Mesendoderm (in vitro differentiated cells): ENCODE data around the gene SHLD2.
"Not testable (repeated sequence)": the region's sequence is repeated elsewhere in the genome, so short reads cannot be mapped to it uniquely, and the experiment has no call there.

Experiments
- DNase-seq: peaks from one replicate; pipeline ENCODE4 v3.0.0; 2013
- H2AK5ac ChIP-seq: 2 replicates; pipeline ENCODE4 v1.6.1; 2013; ENCODE audit warnings: low read length, inconsistent platforms
- H2BK120ac ChIP-seq: 2 replicates; pipeline ENCODE4 v1.6.1; 2013; ENCODE audit warnings: low read depth, mild to moderate bottlenecking, low read length, moderate library complexity, mixed read lengths
- H2BK15ac ChIP-seq: replicated peaks from 2 replicates; pipeline ENCODE4 v1.6.1; 2013; ENCODE audit warnings: low read depth, mild to moderate bottlenecking, moderate library complexity
- H2BK5ac ChIP-seq: 2 replicates; pipeline ENCODE4 v1.6.1; 2013; ENCODE audit warnings: low read length, inconsistent platforms
- H3K18ac ChIP-seq: 2 replicates; pipeline ENCODE4 v1.6.1; 2013; ENCODE audit warnings: mild to moderate bottlenecking, low read length, mixed read lengths
- H3K23ac ChIP-seq: one replicate; pipeline ENCODE4 v1.6.1; 2013; ENCODE audit warnings: low read length
- H3K27ac ChIP-seq: 2 replicates; pipeline ENCODE4 v1.5.1; 2013; ENCODE audit warnings: low read depth, mild to moderate bottlenecking, inconsistent platforms, low read length, moderate library complexity
- H3K27me3 ChIP-seq: 2 replicates; pipeline ENCODE4 v1.6.1; 2013; ENCODE audit warnings: low read length, control low read depth, mild to moderate bottlenecking, inconsistent platforms; ENCODE audit not compliant: insufficient read depth, poor library complexity
- H3K36me3 ChIP-seq: 2 replicates; pipeline ENCODE4 v1.6.1; 2013; ENCODE audit warnings: low read length, inconsistent platforms; ENCODE audit not compliant: control insufficient read depth, insufficient read depth
- H3K4ac ChIP-seq: one replicate; pipeline ENCODE4 v1.6.1; 2013; ENCODE audit warnings: low read depth, mild to moderate bottlenecking, low read length, moderate library complexity
- H3K4me1 ChIP-seq: 2 replicates; pipeline ENCODE4 v1.6.1; 2013; ENCODE audit warnings: low read depth, low read length, inconsistent platforms; ENCODE audit not compliant: control insufficient read depth
- H3K4me2 ChIP-seq: 2 replicates; pipeline ENCODE4 v1.6.1; 2013; ENCODE audit warnings: low read length
- H3K4me3 ChIP-seq: 2 replicates; pipeline ENCODE4 v1.5.1; 2013; ENCODE audit warnings: mild to moderate bottlenecking, low read length
- H3K56ac ChIP-seq: one replicate; pipeline ENCODE4 v1.6.1; 2013; ENCODE audit warnings: low read length
- H3K79me1 ChIP-seq: 2 replicates; pipeline ENCODE4 v1.6.1; 2013; ENCODE audit warnings: low read length, inconsistent platforms
- H3K79me2 ChIP-seq: 2 replicates; pipeline ENCODE4 v1.6.1; 2013; ENCODE audit warnings: mild to moderate bottlenecking, low read length; ENCODE audit not compliant: control insufficient read depth, insufficient read depth
- H3K9ac ChIP-seq: 2 replicates; pipeline ENCODE4 v1.6.1; 2013; ENCODE audit warnings: low read length, inconsistent platforms
- H4K5ac ChIP-seq: one replicate; pipeline ENCODE4 v1.6.1; 2013; ENCODE audit warnings: low read length
- H4K8ac ChIP-seq: one replicate; pipeline ENCODE4 v1.6.1; 2013; ENCODE audit warnings: low read depth, mild to moderate bottlenecking, control low read depth, low read length, moderate library complexity
- WGBS: extraction: QIAGEN DNeasy Blood & Tissue Kit; methylation state at CpG from one replicate; pipeline ENCODE4 v1.1.7; 2013; ENCODE audit warnings: low lambda C conversion rate, missing lambda C conversion rate; ENCODE audit not compliant: insufficient coverage; ENCODE audit errors: extremely low coverage; 5-methylcytosine and 5-hydroxymethylcytosine counted together

Gene SHLD2

DNA sequence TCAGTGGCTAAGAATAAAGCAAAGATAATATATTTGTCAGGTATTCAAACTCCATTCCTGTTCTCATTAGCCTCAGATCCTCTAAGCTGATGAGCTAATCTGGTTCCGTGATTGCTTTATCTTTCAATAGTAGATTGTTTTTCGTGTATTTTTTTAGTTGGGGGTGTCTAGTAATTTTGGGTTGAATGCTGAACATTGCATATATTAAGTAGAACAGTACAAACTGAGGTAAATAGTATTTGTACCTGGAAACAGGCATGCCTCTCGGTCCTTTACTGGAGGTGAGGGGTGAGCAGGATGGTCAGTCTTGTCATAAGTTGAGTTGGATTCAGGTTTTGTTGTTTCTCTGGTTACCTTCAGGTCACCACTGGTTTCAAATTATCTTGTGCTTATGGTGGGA is 92.6 kb downstream of the SHLD2 start:
- not testable (repeated sequence) for H4K5ac ChIP-seq, H3K27ac ChIP-seq, H3K4me2 ChIP-seq, H3K18ac ChIP-seq, H2BK5ac ChIP-seq, H3K36me3 ChIP-seq, H2BK120ac ChIP-seq, H3K56ac ChIP-seq, H2BK15ac ChIP-seq, H3K27me3 ChIP-seq, H3K4me3 ChIP-seq, H3K4ac ChIP-seq, H3K9ac ChIP-seq, H3K79me1 ChIP-seq, H2AK5ac ChIP-seq, H3K4me1 ChIP-seq, DNase-seq, H4K8ac ChIP-seq, H3K23ac ChIP-seq, H3K79me2 ChIP-seq
- whole genome bisulfite sequencing: 100% methylated on average over 1 of the region's 3 CpGs

DNA sequence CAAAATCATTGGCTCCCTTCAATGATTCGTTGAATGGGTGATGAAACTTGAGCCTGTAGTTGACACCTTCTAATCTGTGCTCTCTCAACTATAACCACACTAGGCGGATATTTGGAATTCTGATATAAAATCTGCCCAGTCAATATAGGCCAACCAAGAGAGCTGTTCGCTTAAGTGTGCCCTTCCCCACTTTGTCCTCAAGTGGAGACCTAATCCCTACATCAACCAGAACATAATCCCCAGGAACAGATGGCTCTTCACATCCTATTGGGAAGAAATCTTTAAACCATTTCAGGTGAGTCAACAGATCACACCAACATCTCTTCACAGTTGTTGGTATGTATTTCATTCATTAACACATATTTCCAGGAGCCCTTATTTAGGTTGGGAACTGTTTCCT is 96.8 kb downstream of the SHLD2 start:
- H3K23ac ChIP-seq, H3K79me1 ChIP-seq, H2BK5ac ChIP-seq, H3K56ac ChIP-seq, H3K27ac ChIP-seq, H3K4me1 ChIP-seq, H3K79me2 ChIP-seq, H2AK5ac ChIP-seq, H3K4me2 ChIP-seq, DNase-seq, H2BK120ac ChIP-seq, H3K18ac ChIP-seq, H3K4ac ChIP-seq, H3K9ac ChIP-seq, H3K4me3 ChIP-seq, H3K27me3 ChIP-seq, H4K8ac ChIP-seq, H4K5ac ChIP-seq, H2BK15ac ChIP-seq, H3K36me3 ChIP-seq: not testable (repeated sequence)
- WGBS: no CpG with 5 or more reads among the region's 3 CpGs

DNA sequence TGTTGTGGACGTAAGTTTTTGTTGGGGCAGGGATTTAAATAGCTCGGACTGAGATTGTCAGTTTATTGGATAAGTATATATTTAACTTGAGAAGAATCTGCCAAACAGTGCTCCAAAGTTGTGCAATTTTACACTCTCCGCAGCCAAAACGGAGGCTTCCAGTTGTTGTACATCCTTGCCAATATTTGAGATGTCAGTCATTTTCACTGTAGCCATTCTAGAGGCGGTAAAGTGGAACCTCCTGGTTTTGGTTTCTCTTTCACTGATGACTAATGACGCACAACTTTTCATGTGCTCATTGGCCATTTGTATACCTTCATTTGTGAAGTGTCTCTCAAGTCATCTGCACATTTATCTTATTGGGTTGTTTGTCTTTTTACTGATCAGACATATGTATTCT is 105.9 kb downstream of the SHLD2 start:
- H4K5ac ChIP-seq, H3K4me1 ChIP-seq, H3K23ac ChIP-seq, H3K4me2 ChIP-seq, DNase-seq, H3K18ac ChIP-seq, H3K4ac ChIP-seq, H3K79me1 ChIP-seq, H2BK120ac ChIP-seq, H4K8ac ChIP-seq, H3K27me3 ChIP-seq, H3K36me3 ChIP-seq, H3K27ac ChIP-seq, H2AK5ac ChIP-seq, H2BK5ac ChIP-seq, H3K9ac ChIP-seq, H3K4me3 ChIP-seq, H2BK15ac ChIP-seq, H3K56ac ChIP-seq, H3K79me2 ChIP-seq: not testable (repeated sequence)
- no CpG with 5 or more reads among the region's 6 CpGs for WGBS

DNA sequence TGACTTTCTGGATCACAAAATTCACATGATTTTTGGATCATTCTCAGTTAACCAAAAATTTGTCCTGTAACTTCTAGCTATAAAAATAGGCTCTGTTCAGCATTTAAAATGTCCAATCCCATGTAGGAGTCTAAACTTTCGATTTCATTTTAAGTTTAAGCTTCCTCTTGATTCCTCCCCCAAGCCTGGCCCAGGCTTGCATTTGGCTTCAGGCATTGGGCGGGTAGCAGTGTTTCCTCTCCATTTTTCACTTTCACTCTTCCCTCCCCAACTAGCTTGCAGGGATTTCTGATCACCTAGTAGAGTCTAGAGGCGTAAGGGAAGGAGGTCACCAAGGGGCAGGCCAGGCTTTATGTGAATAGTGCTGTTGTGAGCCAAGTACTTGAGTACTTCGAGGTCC is 109.8 kb downstream of the SHLD2 start:
- DNase-seq, H4K8ac ChIP-seq, H2BK120ac ChIP-seq, H2BK15ac ChIP-seq, H3K79me1 ChIP-seq, H3K9ac ChIP-seq, H2BK5ac ChIP-seq, H3K4ac ChIP-seq, H3K36me3 ChIP-seq, H3K18ac ChIP-seq, H3K27ac ChIP-seq, H3K27me3 ChIP-seq, H3K56ac ChIP-seq, H3K4me1 ChIP-seq, H3K79me2 ChIP-seq, H2AK5ac ChIP-seq, H3K4me2 ChIP-seq, H3K23ac ChIP-seq, H3K4me3 ChIP-seq, H4K5ac ChIP-seq: not testable (repeated sequence)
- no CpG with 5 or more reads among the region's 4 CpGs for WGBS

DNA sequence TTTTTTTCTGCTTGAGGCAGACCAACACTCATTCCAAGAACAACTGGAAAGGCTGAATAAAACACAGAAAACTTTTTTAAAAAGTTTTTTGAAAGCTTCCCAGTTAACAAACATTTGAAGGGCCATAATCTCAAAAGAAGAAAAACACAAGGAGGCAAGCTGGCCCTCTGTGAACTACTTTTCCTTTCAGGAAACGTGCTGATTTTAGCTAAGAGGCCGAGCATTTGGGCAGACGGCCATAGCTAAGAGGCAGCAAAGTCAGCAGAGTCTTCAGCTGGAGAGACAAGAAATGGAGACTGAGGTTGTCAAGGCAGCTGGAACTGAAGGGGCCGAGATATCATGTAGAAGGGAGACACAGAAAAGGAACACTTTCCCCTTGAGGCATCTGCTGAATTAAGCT is 111.9 kb downstream of the SHLD2 start:
- H4K5ac ChIP-seq, H3K27ac ChIP-seq, H2BK15ac ChIP-seq, DNase-seq, H3K4me2 ChIP-seq, H3K36me3 ChIP-seq, H3K4me1 ChIP-seq, H3K4ac ChIP-seq, H3K79me2 ChIP-seq, H3K56ac ChIP-seq, H2AK5ac ChIP-seq, H4K8ac ChIP-seq, H3K18ac ChIP-seq, H3K27me3 ChIP-seq, H2BK120ac ChIP-seq, H3K4me3 ChIP-seq, H2BK5ac ChIP-seq, H3K9ac ChIP-seq, H3K23ac ChIP-seq, H3K79me1 ChIP-seq: not testable (repeated sequence)
- no CpG with 5 or more reads among the region's 4 CpGs for WGBS

DNA sequence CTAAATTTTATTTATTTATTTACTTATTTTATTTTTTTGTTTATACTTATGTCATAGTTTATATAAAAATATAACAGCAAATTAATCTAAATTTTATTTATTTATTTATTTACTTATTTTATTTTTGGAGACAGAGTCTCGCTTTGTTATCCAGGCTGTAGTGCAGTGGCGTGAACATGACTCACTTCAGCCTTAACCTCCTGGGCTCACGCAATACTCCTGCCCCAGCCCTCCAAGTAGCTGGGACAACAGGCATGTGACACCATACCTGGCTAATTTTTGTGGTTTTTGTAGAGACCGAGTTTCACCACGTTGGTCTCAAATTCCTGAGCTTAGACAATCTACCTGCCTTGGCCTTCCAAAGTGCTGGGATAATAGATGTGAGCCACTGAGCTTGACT is 115.3 kb downstream of the SHLD2 start:
- not testable (repeated sequence) for H2BK15ac ChIP-seq, H3K79me1 ChIP-seq, H3K27me3 ChIP-seq, H3K56ac ChIP-seq, H4K5ac ChIP-seq, H2BK120ac ChIP-seq, H3K27ac ChIP-seq, H3K79me2 ChIP-seq, H3K4me1 ChIP-seq, H3K4me3 ChIP-seq, H3K4me2 ChIP-seq, DNase-seq, H2BK5ac ChIP-seq, H3K36me3 ChIP-seq, H3K4ac ChIP-seq, H4K8ac ChIP-seq, H3K23ac ChIP-seq, H3K18ac ChIP-seq, H2AK5ac ChIP-seq, H3K9ac ChIP-seq
- no CpG with 5 or more reads among the region's 5 CpGs for WGBS
